GM10266 (cell line): Measurements from ENCODE around the gene SSX2IP.

ENCODE experiments used
- DNase-seq: peaks from one replicate; pipeline ENCODE4 v3.0.0; 2012; ENCODE audit errors: extremely low spot score
- CTCF ChIP-seq: IDR thresholded peaks from 2 replicates; pipeline ENCODE4 v1.5.1; 2012; ENCODE audit warnings: mild to moderate bottlenecking, low read depth; ENCODE audit not compliant: control insufficient read depth, insufficient read depth; ENCODE audit errors: missing control alignments

The SSX2IP gene

GRCh38 chr1:84674705-84675104 lies 15.6 kb downstream of the SSX2IP start:
- no peak for TF ChIP-seq CTCF
- no peak for DNase-seq

GRCh38 chr1:84674021-84674420 lies 16.2 kb downstream of the SSX2IP start:
- no peak for TF ChIP-seq CTCF
- DNase-seq: no peak

- DNase-seq: no peak
Measured at GRCh38 chr1:84672080-84672854, 18.0 kb downstream of the SSX2IP start.

GRCh38 chr1:84669831-84670230 lies 20.4 kb downstream of the SSX2IP start:
- no peak for TF ChIP-seq CTCF
- DNase-seq: no peak

More at GRCh38 chr1:84672080-84672854, 18.0 kb downstream of the SSX2IP start:
- TF ChIP-seq CTCF: no peak

GRCh38 chr1:84668185-84668584 lies 22.1 kb downstream of the SSX2IP start:
- TF ChIP-seq CTCF: peak; percentile 11
- DNase-seq: no peak

GRCh38 chr1:84665703-84666317 lies 24.5 kb downstream of the SSX2IP start:
- DNase-seq: no peak
- TF ChIP-seq CTCF: no peak

GRCh38 chr1:84653130-84653677 lies 37.1 kb downstream of the SSX2IP start:
- no peak for TF ChIP-seq CTCF
- no peak for DNase-seq
